ENCODE results near the gene CEP104. TPM values are rescaled to one million over a fixed set of nuclear protein-coding genes. Genes with fewer than 3 reads are reported as not detected.

The CEP104 gene
- total and polyA plus RNA-seq, 9 of the 15 experiments (the other 6 are each of a cell fraction or from before 2014, with no cell fraction given) = 11.2 to 63.4 (median 42.6) TPM

DNA sequence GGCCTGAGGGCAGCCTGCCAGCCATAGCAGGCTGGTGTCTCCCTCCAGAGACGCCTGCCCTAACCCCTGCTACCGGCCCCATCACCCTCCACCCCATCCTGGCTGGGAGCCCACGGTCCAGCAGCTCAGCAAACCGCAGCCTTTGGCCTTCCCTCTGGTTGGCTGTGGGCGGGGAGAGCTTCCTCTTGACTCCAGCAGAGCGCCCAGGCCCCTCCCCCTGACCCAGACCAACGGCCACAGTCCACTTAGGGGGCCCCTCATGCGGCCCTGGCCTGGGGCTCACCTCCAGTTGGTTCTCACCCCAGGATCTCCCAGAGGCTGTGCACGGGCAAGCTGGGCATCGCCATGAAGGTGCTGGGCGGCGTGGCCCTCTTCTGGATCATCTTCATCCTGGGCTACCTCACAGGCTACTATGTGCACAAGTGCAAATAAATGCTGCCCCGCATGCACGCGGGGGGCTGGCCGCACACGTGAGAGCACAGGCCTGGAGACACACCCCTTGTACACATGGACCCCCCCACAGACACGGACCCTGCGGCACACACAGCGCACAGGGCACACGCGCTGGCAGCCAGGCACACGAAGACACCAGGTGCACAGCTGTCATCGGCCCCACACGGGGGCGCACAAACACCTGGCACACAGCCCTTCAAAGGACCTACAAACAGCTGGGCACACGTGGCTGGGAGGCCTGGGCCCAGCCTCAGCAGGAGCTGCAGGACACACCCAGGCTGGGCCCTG is 81.4 kb downstream of the CEP104 start (continued):
- TF ChIP-seq, protein P1, sequence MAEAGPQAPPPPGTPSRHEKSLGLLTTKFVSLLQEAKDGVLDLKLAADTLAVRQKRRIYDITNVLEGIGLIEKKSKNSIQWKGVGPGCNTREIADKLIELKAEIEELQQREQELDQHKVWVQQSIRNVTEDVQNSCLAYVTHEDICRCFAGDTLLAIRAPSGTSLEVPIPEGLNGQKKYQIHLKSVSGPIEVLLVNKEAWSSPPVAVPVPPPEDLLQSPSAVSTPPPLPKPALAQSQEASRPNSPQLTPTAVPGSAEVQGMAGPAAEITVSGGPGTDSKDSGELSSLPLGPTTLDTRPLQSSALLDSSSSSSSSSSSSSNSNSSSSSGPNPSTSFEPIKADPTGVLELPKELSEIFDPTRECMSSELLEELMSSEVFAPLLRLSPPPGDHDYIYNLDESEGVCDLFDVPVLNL (CRISPR knock-in tag; IDR thresholded peaks at IDR 0.05; ENCODE audit: low read depth) = no peak; the same call in 1 of the 2 replicates
- TF ChIP-seq GABPB1 (CRISPR knock-in tag; IDR thresholded peaks at IDR 0.05) (peak; percentile 75; the same call in 1 of the 2 replicates), FOXM1 (IDR thresholded peaks at IDR 0.05; ENCODE audit: low read depth) (no peak), FOXM1 (CRISPR knock-in tag; IDR thresholded peaks at IDR 0.05; ENCODE audit: low read depth) (no peak), RBM17 (IDR thresholded peaks at IDR 0.05; ENCODE audit: borderline replicate concordance, low read depth, low read length) (no peak), CBX3 (IDR thresholded peaks at IDR 0.05; ENCODE audit: borderline replicate concordance in 1 of 2, low read length in 2 of 2) (peak in 1 of 2 experiments; percentile 85; a peak in 1 of 3 replicates), PHB (CRISPR knock-in tag; IDR thresholded peaks at IDR 0.05) (no peak)
- TF ChIP-seq, protein P2, sequence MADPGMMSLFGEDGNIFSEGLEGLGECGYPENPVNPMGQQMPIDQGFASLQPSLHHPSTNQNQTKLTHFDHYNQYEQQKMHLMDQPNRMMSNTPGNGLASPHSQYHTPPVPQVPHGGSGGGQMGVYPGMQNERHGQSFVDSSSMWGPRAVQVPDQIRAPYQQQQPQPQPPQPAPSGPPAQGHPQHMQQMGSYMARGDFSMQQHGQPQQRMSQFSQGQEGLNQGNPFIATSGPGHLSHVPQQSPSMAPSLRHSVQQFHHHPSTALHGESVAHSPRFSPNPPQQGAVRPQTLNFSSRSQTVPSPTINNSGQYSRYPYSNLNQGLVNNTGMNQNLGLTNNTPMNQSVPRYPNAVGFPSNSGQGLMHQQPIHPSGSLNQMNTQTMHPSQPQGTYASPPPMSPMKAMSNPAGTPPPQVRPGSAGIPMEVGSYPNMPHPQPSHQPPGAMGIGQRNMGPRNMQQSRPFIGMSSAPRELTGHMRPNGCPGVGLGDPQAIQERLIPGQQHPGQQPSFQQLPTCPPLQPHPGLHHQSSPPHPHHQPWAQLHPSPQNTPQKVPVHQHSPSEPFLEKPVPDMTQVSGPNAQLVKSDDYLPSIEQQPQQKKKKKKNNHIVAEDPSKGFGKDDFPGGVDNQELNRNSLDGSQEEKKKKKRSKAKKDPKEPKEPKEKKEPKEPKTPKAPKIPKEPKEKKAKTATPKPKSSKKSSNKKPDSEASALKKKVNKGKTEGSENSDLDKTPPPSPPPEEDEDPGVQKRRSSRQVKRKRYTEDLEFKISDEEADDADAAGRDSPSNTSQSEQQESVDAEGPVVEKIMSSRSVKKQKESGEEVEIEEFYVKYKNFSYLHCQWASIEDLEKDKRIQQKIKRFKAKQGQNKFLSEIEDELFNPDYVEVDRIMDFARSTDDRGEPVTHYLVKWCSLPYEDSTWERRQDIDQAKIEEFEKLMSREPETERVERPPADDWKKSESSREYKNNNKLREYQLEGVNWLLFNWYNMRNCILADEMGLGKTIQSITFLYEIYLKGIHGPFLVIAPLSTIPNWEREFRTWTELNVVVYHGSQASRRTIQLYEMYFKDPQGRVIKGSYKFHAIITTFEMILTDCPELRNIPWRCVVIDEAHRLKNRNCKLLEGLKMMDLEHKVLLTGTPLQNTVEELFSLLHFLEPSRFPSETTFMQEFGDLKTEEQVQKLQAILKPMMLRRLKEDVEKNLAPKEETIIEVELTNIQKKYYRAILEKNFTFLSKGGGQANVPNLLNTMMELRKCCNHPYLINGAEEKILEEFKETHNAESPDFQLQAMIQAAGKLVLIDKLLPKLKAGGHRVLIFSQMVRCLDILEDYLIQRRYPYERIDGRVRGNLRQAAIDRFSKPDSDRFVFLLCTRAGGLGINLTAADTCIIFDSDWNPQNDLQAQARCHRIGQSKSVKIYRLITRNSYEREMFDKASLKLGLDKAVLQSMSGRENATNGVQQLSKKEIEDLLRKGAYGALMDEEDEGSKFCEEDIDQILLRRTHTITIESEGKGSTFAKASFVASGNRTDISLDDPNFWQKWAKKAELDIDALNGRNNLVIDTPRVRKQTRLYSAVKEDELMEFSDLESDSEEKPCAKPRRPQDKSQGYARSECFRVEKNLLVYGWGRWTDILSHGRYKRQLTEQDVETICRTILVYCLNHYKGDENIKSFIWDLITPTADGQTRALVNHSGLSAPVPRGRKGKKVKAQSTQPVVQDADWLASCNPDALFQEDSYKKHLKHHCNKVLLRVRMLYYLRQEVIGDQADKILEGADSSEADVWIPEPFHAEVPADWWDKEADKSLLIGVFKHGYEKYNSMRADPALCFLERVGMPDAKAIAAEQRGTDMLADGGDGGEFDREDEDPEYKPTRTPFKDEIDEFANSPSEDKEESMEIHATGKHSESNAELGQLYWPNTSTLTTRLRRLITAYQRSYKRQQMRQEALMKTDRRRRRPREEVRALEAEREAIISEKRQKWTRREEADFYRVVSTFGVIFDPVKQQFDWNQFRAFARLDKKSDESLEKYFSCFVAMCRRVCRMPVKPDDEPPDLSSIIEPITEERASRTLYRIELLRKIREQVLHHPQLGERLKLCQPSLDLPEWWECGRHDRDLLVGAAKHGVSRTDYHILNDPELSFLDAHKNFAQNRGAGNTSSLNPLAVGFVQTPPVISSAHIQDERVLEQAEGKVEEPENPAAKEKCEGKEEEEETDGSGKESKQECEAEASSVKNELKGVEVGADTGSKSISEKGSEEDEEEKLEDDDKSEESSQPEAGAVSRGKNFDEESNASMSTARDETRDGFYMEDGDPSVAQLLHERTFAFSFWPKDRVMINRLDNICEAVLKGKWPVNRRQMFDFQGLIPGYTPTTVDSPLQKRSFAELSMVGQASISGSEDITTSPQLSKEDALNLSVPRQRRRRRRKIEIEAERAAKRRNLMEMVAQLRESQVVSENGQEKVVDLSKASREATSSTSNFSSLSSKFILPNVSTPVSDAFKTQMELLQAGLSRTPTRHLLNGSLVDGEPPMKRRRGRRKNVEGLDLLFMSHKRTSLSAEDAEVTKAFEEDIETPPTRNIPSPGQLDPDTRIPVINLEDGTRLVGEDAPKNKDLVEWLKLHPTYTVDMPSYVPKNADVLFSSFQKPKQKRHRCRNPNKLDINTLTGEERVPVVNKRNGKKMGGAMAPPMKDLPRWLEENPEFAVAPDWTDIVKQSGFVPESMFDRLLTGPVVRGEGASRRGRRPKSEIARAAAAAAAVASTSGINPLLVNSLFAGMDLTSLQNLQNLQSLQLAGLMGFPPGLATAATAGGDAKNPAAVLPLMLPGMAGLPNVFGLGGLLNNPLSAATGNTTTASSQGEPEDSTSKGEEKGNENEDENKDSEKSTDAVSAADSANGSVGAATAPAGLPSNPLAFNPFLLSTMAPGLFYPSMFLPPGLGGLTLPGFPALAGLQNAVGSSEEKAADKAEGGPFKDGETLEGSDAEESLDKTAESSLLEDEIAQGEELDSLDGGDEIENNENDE (IDR thresholded peaks at IDR 0.05; ENCODE audit: low read depth, low read length) = no peak
- TF ChIP-seq, protein P3, sequence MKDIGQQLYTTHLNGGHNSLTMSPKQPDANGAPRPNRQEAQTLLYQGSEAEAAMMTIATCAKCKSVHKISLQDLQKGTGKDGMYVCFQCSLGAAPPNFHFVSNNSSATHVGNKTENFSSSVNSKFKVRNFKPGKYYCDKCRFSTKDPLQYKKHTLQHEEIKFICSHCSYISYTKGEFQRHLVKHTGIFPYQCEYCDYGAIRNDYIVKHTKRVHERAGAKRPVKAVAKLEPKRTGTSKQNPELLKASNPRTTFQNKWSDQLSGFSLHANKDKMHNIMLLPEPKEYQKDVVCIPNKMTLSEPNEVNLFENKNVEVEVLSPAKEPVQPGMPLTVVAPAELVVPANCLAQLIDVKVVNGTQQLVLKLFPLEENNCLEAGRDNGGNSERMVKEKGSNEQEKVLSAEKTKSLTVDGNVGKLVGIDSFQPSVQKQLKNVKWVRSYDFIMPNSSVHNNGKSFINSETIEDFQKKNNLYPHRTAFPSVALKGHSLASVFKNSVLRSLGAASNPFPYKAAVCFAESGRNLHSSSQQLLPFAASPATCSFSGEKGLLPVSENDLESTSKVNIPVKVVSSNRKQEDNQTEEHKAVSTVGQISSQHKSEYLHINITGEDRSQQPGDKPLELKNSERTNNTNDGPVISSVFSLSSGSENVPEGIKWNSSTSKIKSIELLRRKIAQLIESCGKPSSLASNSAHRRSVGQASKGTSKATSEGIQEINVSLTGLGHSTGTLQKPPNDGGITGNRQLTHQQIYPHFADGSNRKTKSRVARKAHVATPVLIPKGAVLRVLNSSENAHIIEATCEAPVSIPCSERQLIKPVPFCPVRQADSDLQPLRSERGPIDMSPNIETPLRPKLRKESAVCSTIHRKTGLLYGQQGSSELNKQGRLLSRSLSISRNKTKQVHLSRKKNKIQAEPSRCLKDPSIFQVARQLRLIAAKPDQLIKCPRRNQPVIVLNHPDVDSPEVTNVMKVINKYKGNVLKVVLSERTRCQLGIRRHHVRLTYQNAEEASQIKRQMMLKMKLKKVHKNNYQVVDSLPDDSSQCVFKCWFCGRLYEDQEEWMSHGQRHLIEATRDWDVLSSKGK (CRISPR knock-in tag; IDR thresholded peaks at IDR 0.05) = no peak
